ENCODE results near the gene STAT3. TPM values are rescaled to one million over a fixed set of nuclear protein-coding genes. Genes with fewer than 3 reads are reported as not detected.

Gene STAT3
- total and polyA plus RNA-seq, 9 of the 15 experiments (the other 6 are each of a cell fraction or from before 2014, with no cell fraction given): 90.0 to 179 (median 114) TPM

DNA sequence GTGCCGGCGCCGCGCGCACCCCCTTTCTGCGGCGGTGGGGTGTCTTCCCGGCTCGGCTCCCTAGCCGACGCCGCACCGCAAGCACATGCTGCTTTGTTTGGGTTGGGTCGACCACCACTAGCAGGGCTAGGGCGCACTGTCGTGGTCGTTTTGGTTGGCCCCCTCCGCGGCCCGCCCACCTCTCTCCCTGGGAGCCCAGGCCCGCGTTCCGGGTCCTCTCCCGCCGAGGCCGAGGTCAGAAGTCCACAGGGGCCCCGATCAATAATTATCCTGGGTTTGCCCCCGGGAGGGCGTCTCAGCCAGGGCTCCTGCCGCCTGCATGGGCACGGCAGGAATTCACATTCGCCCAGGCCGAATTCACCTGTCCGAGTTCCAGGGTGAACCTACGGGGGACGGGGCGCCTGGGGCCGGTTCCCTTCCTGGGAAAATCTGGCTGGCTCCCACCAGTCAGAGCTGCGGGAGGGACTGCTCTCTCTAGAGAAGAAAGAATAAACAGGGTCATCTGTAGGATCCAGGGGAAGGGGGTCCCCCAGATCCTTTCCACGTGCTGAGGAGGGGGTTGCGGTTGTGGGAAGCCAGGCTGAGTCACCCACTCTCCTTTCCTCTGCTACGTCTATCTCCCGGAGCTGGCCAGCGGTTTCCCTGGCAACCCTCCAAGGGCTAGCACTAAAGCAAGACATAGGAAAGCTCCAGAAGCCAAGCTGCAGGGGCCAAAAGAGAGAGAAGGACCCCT, 111.5 kb downstream of the STAT3 start (continued):
- TF ChIP-seq MLX (CRISPR knock-in tag; conservative IDR thresholded peaks at IDR 0.05) (no peak), BRD9 (IDR thresholded peaks at IDR 0.05; ENCODE audit: low read depth, partially characterized antibody) (peak; percentile 77), MAFG (tag; conservative IDR thresholded peaks at IDR 0.05) (no peak), NR0B1 (IDR thresholded peaks at IDR 0.05; ENCODE audit: partially characterized antibody) (no peak), CBFB (CRISPR knock-in tag; IDR thresholded peaks at IDR 0.05) (no peak), HINFP (tag; conservative IDR thresholded peaks at IDR 0.05; ENCODE audit: low read depth) (no peak), ZNF398 (CRISPR knock-in tag; IDR thresholded peaks at IDR 0.05) (no peak), ZNF41 (CRISPR knock-in tag; conservative IDR thresholded peaks at IDR 0.05) (0 out of 2 replicates have a peak, but pooled peaks have one; percentile 27), RHOXF2B (CRISPR knock-in tag; conservative IDR thresholded peaks at IDR 0.05) (no peak), PATZ1 (CRISPR knock-in tag; IDR thresholded peaks at IDR 0.05; ENCODE audit: borderline replicate concordance) (no peak)
- TF ChIP-seq, protein P1, sequence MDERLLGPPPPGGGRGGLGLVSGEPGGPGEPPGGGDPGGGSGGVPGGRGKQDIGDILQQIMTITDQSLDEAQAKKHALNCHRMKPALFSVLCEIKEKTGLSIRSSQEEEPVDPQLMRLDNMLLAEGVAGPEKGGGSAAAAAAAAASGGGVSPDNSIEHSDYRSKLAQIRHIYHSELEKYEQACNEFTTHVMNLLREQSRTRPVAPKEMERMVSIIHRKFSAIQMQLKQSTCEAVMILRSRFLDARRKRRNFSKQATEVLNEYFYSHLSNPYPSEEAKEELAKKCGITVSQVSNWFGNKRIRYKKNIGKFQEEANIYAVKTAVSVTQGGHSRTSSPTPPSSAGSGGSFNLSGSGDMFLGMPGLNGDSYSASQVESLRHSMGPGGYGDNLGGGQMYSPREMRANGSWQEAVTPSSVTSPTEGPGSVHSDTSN (CRISPR knock-in tag; IDR thresholded peaks at IDR 0.05; ENCODE audit: low read depth): no peak
- TF ChIP-seq, protein P1 (tag; conservative IDR thresholded peaks at IDR 0.05; ENCODE audit: low read depth): no peak
- TF ChIP-seq, protein P2, sequence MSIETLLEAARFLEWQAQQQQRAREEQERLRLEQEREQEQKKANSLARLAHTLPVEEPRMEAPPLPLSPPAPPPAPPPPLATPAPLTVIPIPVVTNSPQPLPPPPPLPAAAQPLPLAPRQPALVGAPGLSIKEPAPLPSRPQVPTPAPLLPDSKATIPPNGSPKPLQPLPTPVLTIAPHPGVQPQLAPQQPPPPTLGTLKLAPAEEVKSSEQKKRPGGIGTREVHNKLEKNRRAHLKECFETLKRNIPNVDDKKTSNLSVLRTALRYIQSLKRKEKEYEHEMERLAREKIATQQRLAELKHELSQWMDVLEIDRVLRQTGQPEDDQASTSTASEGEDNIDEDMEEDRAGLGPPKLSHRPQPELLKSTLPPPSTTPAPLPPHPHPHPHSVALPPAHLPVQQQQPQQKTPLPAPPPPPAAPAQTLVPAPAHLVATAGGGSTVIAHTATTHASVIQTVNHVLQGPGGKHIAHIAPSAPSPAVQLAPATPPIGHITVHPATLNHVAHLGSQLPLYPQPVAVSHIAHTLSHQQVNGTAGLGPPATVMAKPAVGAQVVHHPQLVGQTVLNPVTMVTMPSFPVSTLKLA (conservative IDR thresholded peaks at IDR 0.05): peak; percentile 89 to 90
